HepG2 (cell line): ENCODE results near the gene DAB2IP. TPM values are rescaled to one million over a fixed set of nuclear protein-coding genes. Genes with fewer than 3 reads are reported as not detected.
A peak's percentile ranks its signal among the peaks of the same experiment; 100 is the strongest.

Experiments
- FOXA1 ChIP-seq, 2 experiments: fragments of 450-650 bp in 1 of 2; sonication (generic) in 1 of 2; formaldehyde crosslinking in 1 of 2; IDR thresholded peaks; 2 replicates each; pipeline versions ENCODE4 v1.4.0 to v1.6.1; 2016 to 2020; ENCODE audit warnings: missing genetic modification reagents in 1 of 2
- IKZF4 ChIP-seq: sonication (generic); formaldehyde crosslinking; IDR thresholded peaks from 2 replicates; pipeline ENCODE4 v1.5.1; 2020; ENCODE audit warnings: borderline replicate concordance, mild to moderate bottlenecking, low read depth, missing genetic modification reagents; ENCODE audit errors: not compliant biosample characterization
- ISX ChIP-seq: sonication (generic); formaldehyde crosslinking; conservative IDR thresholded peaks from 2 replicates; pipeline ENCODE4 v1.5.0; 2020; ENCODE audit warnings: missing genetic modification reagents
- KDM4B ChIP-seq: sonication (generic); formaldehyde crosslinking; IDR thresholded peaks from 2 replicates; pipeline ENCODE4 v1.4.0; 2020; ENCODE audit warnings: missing genetic modification reagents
- MAFF ChIP-seq: IDR thresholded peaks from 2 replicates; pipeline ENCODE4 v1.6.1; 2011; ENCODE audit warnings: low read depth, low read length, improper control_type of control experiment
- MED13 ChIP-seq: sonication (generic); formaldehyde crosslinking; IDR thresholded peaks from 2 replicates; pipeline ENCODE4 v1.5.0; 2020; ENCODE audit warnings: missing genetic modification reagents
- PPARG ChIP-seq: conservative IDR thresholded peaks from 2 replicates; pipeline ENCODE4 v1.6.1; 2016; ENCODE audit warnings: missing biosample characterization, missing genetic modification reagents
- ZNF180 ChIP-seq: sonication (generic); formaldehyde crosslinking; IDR thresholded peaks from 2 replicates; pipeline ENCODE4 v1.4.0; 2020; ENCODE audit warnings: low read depth, missing genetic modification reagents, borderline replicate concordance
- ZNF260 ChIP-seq: sonication (generic); formaldehyde crosslinking; IDR thresholded peaks from 2 replicates; pipeline ENCODE4 v1.4.0; 2020; ENCODE audit warnings: missing genetic modification reagents, low read depth, mild to moderate bottlenecking, borderline replicate concordance
- ZNF546 ChIP-seq: sonication (generic); formaldehyde crosslinking; conservative IDR thresholded peaks from 2 replicates; pipeline ENCODE4 v1.8.1; 2023; ENCODE audit warnings: mild to moderate bottlenecking, missing genetic modification reagents
- ZNF761 ChIP-seq: sonication (generic); formaldehyde crosslinking; conservative IDR thresholded peaks from 2 replicates; pipeline ENCODE4 v1.4.0; 2020; ENCODE audit warnings: mild to moderate bottlenecking, missing genetic modification reagents
- ZNF775 ChIP-seq: sonication (generic); formaldehyde crosslinking; IDR thresholded peaks from 2 replicates; pipeline ENCODE4 v1.4.0; 2020; ENCODE audit warnings: missing genetic modification reagents, mild to moderate bottlenecking, moderate library complexity, borderline replicate concordance
- ZNF780A ChIP-seq: sonication (generic); formaldehyde crosslinking; IDR thresholded peaks from 2 replicates; pipeline ENCODE4 v1.8.0; 2022; ENCODE audit warnings: mild to moderate bottlenecking, missing genetic modification reagents, moderate library complexity
- ZNF816 ChIP-seq: sonication (generic); formaldehyde crosslinking; IDR thresholded peaks from 2 replicates; pipeline ENCODE4 v1.8.0; 2022; ENCODE audit warnings: missing genetic modification reagents, mild to moderate bottlenecking, borderline replicate concordance
- polyA plus RNA-seq, 8 experiments: library from polyadenylated mRNA; depleted of rRNA in 3 of 8; stranded (reverse) in 7 of 8; unstranded in 1 of 8; fragments of >200 nt; fragmentation: Illumina TruSeq in 4 of 8; extraction: Trizol in 4 of 8; gene quantifications; 2 replicates each; pipeline versions ENCODE4 v1.2.1 to v1.2.3, GENCODE V29; 2011 to 2016; ENCODE audit warnings: low read depth in 4 of 8, missing spikeins in 1 of 8, mixed read lengths in 1 of 8; ENCODE audit not compliant: insufficient read depth in 1 of 8
- total RNA-seq, 5 experiments: library from RNA; depleted of rRNA; stranded (reverse); fragments of >200 nt; fragmentation: Illumina TruSeq; extraction: Trizol; gene quantifications; 2 replicates each; pipeline ENCODE4 v1.2.3, GENCODE V29; 2016; ENCODE audit warnings: low read depth in 1 of 5
- TF ChIP-seq, protein P1 (sequence below): sonication (generic); formaldehyde crosslinking; IDR thresholded peaks from 2 replicates; pipeline ENCODE4 v1.5.0; 2020; ENCODE audit warnings: mild to moderate bottlenecking, missing genetic modification reagents
- TF ChIP-seq, protein P2 (sequence below): sonication (generic); formaldehyde crosslinking; IDR thresholded peaks from 2 replicates; pipeline ENCODE4 v1.8.0; 2022; ENCODE audit warnings: mild to moderate bottlenecking, missing genetic modification reagents, borderline replicate concordance
- TF ChIP-seq, protein P3 (sequence below): sonication (generic); formaldehyde crosslinking; IDR thresholded peaks from 2 replicates; pipeline ENCODE4 v1.8.0; 2022; ENCODE audit warnings: missing genetic modification reagents, mild to moderate bottlenecking, borderline replicate concordance
- TF ChIP-seq, protein P4 (sequence below): sonication (generic); formaldehyde crosslinking; IDR thresholded peaks from 2 replicates; pipeline ENCODE4 v1.8.0; 2023; ENCODE audit warnings: mild to moderate bottlenecking, missing genetic modification reagents
- TF ChIP-seq, protein P5 (sequence below): IDR thresholded peaks from 2 replicates; pipeline ENCODE4 v1.6.1; 2012; ENCODE audit warnings: low read depth, low read length, improper control_type of control experiment
- TF ChIP-seq, protein P6 (sequence below): IDR thresholded peaks from 2 replicates; pipeline ENCODE4 v1.6.1; 2012; ENCODE audit warnings: inconsistent platforms

DAB2IP gene
- total and polyA plus RNA-seq, 2 of the 13 experiments (the other 11 are each of a cell fraction or from before 2014, with no cell fraction given) = 25.3 to 37.9 TPM

DNA sequence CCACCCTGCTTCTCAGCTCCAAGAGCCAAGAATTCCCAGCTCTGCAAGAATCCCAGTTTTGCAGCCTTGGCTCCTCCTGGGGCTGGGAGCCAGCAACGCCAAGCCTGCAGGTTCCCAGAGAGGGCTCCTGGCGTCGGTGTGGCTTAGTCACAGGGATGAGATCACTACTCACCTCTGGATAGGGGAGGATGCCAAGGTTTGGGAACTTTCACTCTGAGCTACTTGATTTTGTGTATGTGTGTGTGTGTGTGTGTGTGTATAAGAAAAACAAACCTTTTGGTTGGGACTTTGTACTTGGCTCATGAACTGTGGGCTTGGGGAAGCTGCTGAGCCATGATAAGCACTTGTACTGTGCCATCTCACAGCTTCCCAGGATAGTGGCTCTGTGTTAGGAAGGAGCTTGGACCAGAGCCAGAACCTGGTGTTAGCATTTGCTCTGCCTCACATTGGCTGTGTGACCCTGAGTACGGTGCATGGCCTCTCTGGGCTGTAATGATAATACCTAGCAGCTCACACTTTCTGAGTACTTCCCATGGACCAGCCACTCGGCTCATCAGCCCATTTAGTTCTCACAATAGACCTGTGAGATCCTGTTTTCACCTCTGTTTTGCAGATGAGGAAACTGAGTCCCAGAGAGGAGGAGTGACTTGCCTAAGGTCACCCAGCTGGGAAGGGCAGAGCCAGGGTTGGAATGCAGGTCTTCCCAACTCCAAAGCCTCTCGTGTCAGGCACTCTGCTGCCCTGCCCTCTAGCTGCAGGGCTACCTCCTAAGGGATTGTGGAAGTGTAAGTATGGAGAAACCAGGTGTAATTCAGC, 41.4 kb upstream of the DAB2IP start (continued):
- TF ChIP-seq, protein P1, sequence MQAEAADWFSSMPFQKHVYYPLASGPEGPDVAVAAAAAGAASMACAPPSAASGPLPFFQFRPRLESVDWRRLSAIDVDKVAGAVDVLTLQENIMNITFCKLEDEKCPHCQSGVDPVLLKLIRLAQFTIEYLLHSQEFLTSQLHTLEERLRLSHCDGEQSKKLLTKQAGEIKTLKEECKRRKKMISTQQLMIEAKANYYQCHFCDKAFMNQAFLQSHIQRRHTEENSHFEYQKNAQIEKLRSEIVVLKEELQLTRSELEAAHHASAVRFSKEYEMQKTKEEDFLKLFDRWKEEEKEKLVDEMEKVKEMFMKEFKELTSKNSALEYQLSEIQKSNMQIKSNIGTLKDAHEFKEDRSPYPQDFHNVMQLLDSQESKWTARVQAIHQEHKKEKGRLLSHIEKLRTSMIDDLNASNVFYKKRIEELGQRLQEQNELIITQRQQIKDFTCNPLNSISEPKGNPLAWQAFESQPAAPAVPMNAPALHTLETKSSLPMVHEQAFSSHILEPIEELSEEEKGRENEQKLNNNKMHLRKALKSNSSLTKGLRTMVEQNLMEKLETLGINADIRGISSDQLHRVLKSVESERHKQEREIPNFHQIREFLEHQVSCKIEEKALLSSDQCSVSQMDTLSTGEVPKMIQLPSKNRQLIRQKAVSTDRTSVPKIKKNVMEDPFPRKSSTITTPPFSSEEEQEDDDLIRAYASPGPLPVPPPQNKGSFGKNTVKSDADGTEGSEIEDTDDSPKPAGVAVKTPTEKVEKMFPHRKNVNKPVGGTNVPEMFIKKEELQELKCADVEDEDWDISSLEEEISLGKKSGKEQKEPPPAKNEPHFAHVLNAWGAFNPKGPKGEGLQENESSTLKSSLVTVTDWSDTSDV (CRISPR knock-in tag) = no peak
- TF ChIP-seq FOXA1 (IDR thresholded peaks at IDR 0.05) = no peak
- no peak; the same call in 1 of the 2 replicates for TF ChIP-seq FOXA1 (CRISPR knock-in tag; IDR thresholded peaks at IDR 0.05)
- TF ChIP-seq ZNF180 (CRISPR knock-in tag) = no peak
- TF ChIP-seq, protein P2, sequence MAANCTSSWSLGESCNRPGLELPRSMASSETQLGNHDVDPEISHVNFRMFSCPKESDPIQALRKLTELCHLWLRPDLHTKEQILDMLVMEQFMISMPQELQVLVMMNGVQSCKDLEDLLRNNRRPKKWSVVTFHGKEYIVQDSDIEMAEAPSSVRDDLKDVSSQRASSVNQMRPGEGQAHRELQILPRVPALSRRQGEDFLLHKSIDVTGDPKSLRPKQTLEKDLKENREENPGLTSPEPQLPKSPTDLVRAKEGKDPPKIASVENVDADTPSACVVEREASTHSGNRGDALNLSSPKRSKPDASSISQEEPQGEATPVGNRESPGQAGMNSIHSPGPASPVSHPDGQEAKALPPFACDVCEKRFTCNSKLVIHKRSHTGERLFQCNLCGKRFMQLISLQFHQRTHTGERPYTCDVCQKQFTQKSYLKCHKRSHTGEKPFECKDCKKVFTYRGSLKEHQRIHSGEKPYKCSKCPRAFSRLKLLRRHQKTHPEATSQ (CRISPR knock-in tag) = no peak
- TF ChIP-seq ZNF546 (CRISPR knock-in tag) = no peak
- TF ChIP-seq ISX (CRISPR knock-in tag) = no peak
- TF ChIP-seq MED13 = no peak
- TF ChIP-seq ZNF260 (CRISPR knock-in tag) = no peak
- TF ChIP-seq, protein P3, sequence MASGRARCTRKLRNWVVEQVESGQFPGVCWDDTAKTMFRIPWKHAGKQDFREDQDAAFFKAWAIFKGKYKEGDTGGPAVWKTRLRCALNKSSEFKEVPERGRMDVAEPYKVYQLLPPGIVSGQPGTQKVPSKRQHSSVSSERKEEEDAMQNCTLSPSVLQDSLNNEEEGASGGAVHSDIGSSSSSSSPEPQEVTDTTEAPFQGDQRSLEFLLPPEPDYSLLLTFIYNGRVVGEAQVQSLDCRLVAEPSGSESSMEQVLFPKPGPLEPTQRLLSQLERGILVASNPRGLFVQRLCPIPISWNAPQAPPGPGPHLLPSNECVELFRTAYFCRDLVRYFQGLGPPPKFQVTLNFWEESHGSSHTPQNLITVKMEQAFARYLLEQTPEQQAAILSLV (CRISPR knock-in tag) = no peak
- no peak for TF ChIP-seq IKZF4 (CRISPR knock-in tag)
- TF ChIP-seq, protein P4, sequence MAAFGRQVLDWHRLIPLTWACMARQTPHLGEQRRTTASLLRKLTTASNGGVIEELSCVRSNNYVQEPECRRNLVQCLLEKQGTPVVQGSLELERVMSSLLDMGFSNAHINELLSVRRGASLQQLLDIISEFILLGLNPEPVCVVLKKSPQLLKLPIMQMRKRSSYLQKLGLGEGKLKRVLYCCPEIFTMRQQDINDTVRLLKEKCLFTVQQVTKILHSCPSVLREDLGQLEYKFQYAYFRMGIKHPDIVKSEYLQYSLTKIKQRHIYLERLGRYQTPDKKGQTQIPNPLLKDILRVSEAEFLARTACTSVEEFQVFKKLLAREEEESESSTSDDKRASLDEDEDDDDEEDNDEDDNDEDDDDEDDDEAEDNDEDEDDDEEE (CRISPR knock-in tag) = no peak
- no peak for TF ChIP-seq ZNF816 (CRISPR knock-in tag)
- no peak for TF ChIP-seq KDM4B
- no peak for TF ChIP-seq ZNF761
- no peak for TF ChIP-seq ZNF780A (CRISPR knock-in tag)
- TF ChIP-seq, protein P5, sequence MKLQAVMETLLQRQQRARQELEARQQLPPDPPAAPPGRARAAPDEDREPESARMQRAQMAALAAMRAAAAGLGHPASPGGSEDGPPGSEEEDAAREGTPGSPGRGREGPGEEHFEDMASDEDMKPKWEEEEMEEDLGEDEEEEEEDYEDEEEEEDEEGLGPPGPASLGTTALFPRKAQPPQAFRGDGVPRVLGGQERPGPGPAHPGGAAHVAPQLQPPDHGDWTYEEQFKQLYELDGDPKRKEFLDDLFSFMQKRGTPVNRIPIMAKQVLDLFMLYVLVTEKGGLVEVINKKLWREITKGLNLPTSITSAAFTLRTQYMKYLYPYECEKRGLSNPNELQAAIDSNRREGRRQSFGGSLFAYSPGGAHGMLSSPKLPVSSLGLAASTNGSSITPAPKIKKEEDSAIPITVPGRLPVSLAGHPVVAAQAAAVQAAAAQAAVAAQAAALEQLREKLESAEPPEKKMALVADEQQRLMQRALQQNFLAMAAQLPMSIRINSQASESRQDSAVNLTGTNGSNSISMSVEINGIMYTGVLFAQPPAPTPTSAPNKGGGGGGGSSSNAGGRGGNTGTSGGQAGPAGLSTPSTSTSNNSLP = peak; percentile 50; the same call in 1 of the 2 replicates
- no peak for TF ChIP-seq PPARG (CRISPR knock-in tag)
- TF ChIP-seq, protein P6, sequence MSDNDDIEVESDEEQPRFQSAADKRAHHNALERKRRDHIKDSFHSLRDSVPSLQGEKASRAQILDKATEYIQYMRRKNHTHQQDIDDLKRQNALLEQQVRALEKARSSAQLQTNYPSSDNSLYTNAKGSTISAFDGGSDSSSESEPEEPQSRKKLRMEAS = 0 out of 2 replicates have a peak, but pooled peaks have one; percentile 14
- no peak for TF ChIP-seq MAFF
- TF ChIP-seq ZNF775 (CRISPR knock-in tag) = no peak
